Activated CD4-positive, CD25-positive, alpha-beta regulatory T cell (primary cell): ENCODE data around the gene SRP72.

Source experiments
- DNase-seq, 4 experiments: peaks; one replicate each; lab custom pipeline; 2025; lab: John Stamatoyannopoulos, UW

Gene SRP72

DNA sequence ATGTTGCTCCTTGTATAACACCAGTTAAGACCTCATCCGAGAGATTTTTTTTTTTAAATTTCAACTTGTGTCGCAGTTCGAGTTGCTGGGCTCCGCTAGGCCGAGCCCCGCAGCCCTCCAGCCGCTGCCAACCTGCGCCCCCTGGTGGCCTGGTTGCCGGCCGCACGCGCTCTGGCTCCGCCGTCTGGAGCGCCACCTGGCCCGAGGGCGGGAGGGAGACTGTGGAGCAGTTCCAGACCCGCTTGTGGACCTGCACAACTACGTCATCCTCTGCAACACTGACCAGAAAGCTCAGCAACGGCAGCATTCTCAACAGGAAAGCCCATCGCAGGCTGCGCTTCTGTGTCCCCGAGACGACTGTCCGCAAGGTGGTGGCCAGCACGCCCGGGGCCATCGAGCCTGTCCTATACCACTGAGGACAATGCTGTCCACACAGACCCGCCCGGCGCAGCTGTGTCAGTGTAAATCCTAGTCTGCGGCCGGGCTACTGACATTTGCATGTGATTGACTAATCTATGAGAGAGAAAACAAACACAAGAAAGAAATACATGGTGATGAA is 77.2 kb downstream of the SRP72 start:
- DNase-seq = peak; percentile 70 to 76 (median 74)

DNA sequence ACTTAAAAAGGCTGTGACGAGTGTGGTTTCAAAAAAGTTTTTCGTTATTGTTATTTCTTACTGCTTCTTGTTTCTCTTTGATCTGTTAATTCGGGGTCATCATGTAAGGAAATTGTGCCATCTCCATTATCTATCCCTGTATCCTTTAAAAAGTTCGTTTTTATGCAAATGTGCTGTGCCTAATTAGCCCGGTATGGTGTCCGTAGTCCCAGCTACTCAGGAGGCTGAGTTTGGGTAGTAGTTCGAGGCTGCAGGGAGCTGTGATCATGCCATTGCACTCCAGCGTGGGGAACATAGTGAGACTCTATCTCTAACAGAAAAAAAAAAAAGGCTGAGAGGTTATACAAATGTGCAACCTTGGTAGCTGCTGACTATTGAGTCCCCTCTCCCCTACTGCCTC is 83.2 kb downstream of the SRP72 start:
- DNase-seq = no peak

DNA sequence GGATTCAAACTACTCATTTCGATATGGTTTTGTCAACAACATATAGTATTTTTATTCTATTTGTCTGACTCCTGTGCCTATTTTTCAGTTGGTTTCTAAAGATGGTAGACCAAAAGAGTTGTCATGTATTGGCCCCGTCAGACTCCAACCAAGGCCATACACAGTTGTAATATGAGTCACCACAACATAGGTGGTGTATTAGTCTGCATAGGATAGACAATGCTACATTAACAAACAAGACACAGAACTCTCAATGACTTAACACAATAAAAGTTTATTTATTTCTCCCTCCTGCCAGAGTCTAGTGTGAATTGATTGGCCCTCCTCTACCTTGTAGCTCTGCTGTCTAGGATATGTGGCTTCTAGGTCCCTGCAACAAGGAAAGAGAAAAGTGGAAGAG is 84.1 kb downstream of the SRP72 start:
- no peak for DNase-seq

DNA sequence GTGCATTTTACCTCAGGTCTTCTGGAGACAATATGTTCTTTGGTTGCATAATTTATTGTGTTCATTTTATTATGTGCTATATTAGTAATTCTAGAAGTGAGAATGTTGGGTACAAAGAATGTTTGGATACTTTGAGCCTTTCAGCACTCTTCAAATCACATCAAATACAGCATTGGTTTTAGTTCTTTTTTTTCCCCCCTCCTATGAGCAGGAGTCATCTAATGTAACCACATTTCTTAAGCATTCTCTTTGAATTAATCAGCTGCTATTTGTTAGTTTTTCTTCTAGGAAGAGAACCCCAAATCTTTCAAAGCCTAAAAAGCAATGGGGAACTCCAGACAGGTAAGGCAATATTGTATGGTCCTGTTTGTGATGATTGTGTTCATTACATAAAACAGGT is 84.9 kb downstream of the SRP72 start:
- DNase-seq = no peak
